ENCODE results near the gene CGB2. TPM values are rescaled to one million over a fixed set of nuclear protein-coding genes. Genes with fewer than 3 reads are reported as not detected.

Gene CGB2
- total RNA-seq, result not detected

GRCh38 chr19:49031642-49032301 is at the start of gene CGB2:
TSS of gene CGB2 (plus strand) at chr19:49031890. CDS start at chr19:49032096, 206 bp downstream.

GRCh38 chr19:48993175-48994034 is 38.3 kb upstream of the CGB2 start, which contains the start of the genes GYS1 and RUVBL2:
TSS of gene GYS1 (minus strand) at chr19:48993309. CDS start at chr19:48993112, 197 bp downstream.
TSS of gene RUVBL2 (plus strand) at chr19:48993887. CDS start at chr19:48993912, 25 bp downstream.

GRCh38 chr19:49017041-49017665 is 14.5 kb upstream of the CGB2 start, which contains the start of gene LHB:
TSS of gene LHB (minus strand) at chr19:49017091. CDS start at chr19:49017081, 10 bp downstream.

GRCh38 chr19:49024233-49024632 is 7.5 kb upstream of the CGB2 start, which contains the start of gene CGB3:
TSS of gene CGB3 (minus strand) at chr19:49024333. CDS start at chr19:49023971, 362 bp downstream.

GRCh38 chr19:49036815-49037214 is 5.1 kb downstream of the CGB2 start, which contains the start of gene CGB1:
TSS of gene CGB1 (minus strand) at chr19:49036895. CDS start at chr19:49036711, 184 bp downstream.

GRCh38 chr19:49043548-49043947 is 11.9 kb downstream of the CGB2 start, which contains the start of gene CGB5:
TSS of gene CGB5 (plus strand) at chr19:49043848. CDS start at chr19:49044210, 362 bp downstream.

GRCh38 chr19:49049011-49049410 is 17.3 kb downstream of the CGB2 start, which contains the start of gene CGB8:
TSS of gene CGB8 (minus strand) at chr19:49049111. CDS start at chr19:49048739, 372 bp downstream.

GRCh38 chr19:49057636-49058234 is 26.0 kb downstream of the CGB2 start, which contains the start of gene CGB7:
TSS of gene CGB7 (minus strand) at chr19:49057749. CDS start at chr19:49055375, 2,374 bp downstream.

GRCh38 chr19:49064768-49065611 is 33.3 kb downstream of the CGB2 start, which contains the start of gene NTF4:
TSS of gene NTF4 (minus strand) at chr19:49064818. CDS start at chr19:49061997, 2,821 bp downstream.

Small RNAs within 50 kb of the gene (small RNA-seq; reads per million reads assigned to genes)
- gene MIR6798 (0 reads per million in 2 donors), gene RN7SL708P (0 to 0.06 reads per million in 2 donors)

Other genes with a start within 250 kb of the CGB2 start
- gene BCAT2, start 220.9 kb upstream of the CGB2 start, total RNA-seq, result 10 to 100 TPM; 11.7 to 29.0 TPM
- 1 to 10 TPM; 4.1 to 4.7 TPM for gene HSD17B14, start 195.4 kb upstream of the CGB2 start, total RNA-seq
- 10 to 100 TPM; 26.6 to 34.1 TPM for gene PLEKHA4, start 163.3 kb upstream of the CGB2 start, total RNA-seq
- 10 to 100 TPM; 30.6 to 45.0 TPM for gene PPP1R15A, start 159.5 kb upstream of the CGB2 start, total RNA-seq
- under 1 TPM in 1 of 2 donors, not detected in 1; 0.34 TPM for gene TULP2, start 133.1 kb upstream of the CGB2 start, total RNA-seq
- gene NUCB1, start 131.6 kb upstream of the CGB2 start, total RNA-seq, result 100 to 1,000 TPM; 174 to 185 TPM
- gene DHDH, start 98.2 kb upstream of the CGB2 start, total RNA-seq, result 1 to 10 TPM in 1 of 2 donors, under 1 TPM in 1; 0.33 to 1.0 TPM
- 10 to 100 TPM; 53.3 to 59.9 TPM for gene BAX, start 77.0 kb upstream of the CGB2 start, total RNA-seq
- gene FTL, start 66.6 kb upstream of the CGB2 start, total RNA-seq, result 1,000 to 10,000 TPM; 2,131 to 3,816 TPM
- 10 to 100 TPM; 56.4 to 70.3 TPM for gene GYS1, start 38.6 kb upstream of the CGB2 start, total RNA-seq
- gene RUVBL2, start 38.0 kb upstream of the CGB2 start, total RNA-seq, result 100 to 1,000 TPM; 182 to 358 TPM
- under 1 TPM in 1 of 2 donors, not detected in 1; 0.69 TPM for gene LHB, start 14.8 kb upstream of the CGB2 start, total RNA-seq
- not detected for gene CGB3, start 7.6 kb upstream of the CGB2 start, total RNA-seq
- gene CGB1, start 5.0 kb downstream of the CGB2 start, total RNA-seq, result not detected
- gene CGB5, start 12.0 kb downstream of the CGB2 start, total RNA-seq, result not detected
- gene CGB8, start 17.2 kb downstream of the CGB2 start, total RNA-seq, result not detected
- gene CGB7, start 25.9 kb downstream of the CGB2 start, total RNA-seq, result under 1 TPM; 0.33 to 0.34 TPM
- not detected for gene NTF4, start 32.9 kb downstream of the CGB2 start, total RNA-seq
- gene KCNA7, start 40.8 kb downstream of the CGB2 start, total RNA-seq, result not detected
- 100 to 1,000 TPM; 132 to 144 TPM for gene SNRNP70, start 53.6 kb downstream of the CGB2 start, total RNA-seq
- gene LIN7B, start 82.5 kb downstream of the CGB2 start, total RNA-seq, result 1 to 10 TPM; 5.9 to 7.0 TPM
- 1 to 10 TPM in 1 of 2 donors, under 1 TPM in 1; 0.67 to 1.0 TPM for gene C19orf73, start 87.3 kb downstream of the CGB2 start, total RNA-seq
- gene PPFIA3, start 87.7 kb downstream of the CGB2 start, total RNA-seq, result 1 to 10 TPM; 7.3 to 9.6 TPM
- not detected for gene HRC, start 123.5 kb downstream of the CGB2 start, total RNA-seq
- 10 to 100 TPM; 18.6 to 23.0 TPM for gene TRPM4, start 125.9 kb downstream of the CGB2 start, total RNA-seq